Smooth muscle cell of the umbilical artery (primary cell): ENCODE results near the gene EVA1A. TPM values are rescaled to one million over a fixed set of nuclear protein-coding genes. Genes with fewer than 3 reads are reported as not detected.

Experiments
- total RNA-seq: library from RNA; depleted of rRNA; stranded (reverse); fragments of >200 nt; gene quantifications from 2 replicates; pipeline ENCODE4 v1.2.3, GENCODE V29; 2014

The EVA1A gene
- total RNA-seq = 39.2 and 46.8 TPM in 2 replicates

GRCh38 chr2:75560768-75561565, at the start of gene EVA1A:
TSS of gene EVA1A (minus strand) at chr2:75560939. CDS start at chr2:75518140, 42,799 bp downstream.

Other genes with a start within 250 kb of the EVA1A start
- 43.9 and 71.0 TPM in 2 replicates for gene MRPL19, start 85.8 kb upstream of the EVA1A start, total RNA-seq
- 8.9 and 14.3 TPM in 2 replicates for gene GCFC2, start 150.0 kb upstream of the EVA1A start, total RNA-seq